NCI-H2107 treated with DMSO at 0.1 percent for 48 hours (cell line): ENCODE measurements around the gene JAKMIP3.
"Not testable (repeated sequence)": the region's sequence is repeated elsewhere in the genome, so short reads cannot be mapped to it uniquely, and the experiment has no call there.

Experiments used
- DNase-seq: peaks from one replicate; lab custom pipeline; 2025; ENCODE audit not compliant: unreplicated experiment; lab: John Stamatoyannopoulos, UW

Gene JAKMIP3

DNA sequence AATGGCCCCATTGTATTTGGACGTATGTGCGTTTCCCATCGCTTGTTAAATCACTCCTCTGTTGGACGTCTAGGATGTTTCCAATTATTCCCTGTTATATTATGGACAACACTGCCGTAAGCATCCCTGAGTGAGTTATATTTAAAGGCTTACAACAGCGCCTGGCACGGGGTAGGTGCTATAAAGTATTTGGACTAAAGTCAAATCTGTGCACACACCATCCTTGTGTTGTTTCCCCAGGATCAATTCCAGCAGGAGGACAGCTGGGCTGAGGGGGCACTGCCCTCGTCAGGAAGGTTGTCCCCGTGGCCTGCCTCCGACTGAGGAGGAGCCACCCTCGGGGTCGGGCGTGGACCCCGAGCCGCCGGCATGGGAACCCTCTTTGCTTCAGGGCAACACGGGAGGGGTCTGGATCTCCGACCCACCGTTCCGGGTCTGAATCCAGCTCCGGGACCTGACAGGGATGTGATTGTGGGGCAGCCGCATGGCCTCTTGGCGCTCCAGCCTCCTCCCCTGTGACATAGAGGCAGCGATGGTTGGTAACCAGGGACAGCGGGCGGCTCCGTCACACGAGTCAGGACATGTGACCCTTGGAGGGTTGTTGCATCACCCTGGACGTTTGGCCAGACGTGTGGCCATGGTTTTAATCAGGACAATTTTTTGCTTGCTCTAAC is 1.5 kb upstream of the JAKMIP3 start:
- no peak for DNase-seq

DNA sequence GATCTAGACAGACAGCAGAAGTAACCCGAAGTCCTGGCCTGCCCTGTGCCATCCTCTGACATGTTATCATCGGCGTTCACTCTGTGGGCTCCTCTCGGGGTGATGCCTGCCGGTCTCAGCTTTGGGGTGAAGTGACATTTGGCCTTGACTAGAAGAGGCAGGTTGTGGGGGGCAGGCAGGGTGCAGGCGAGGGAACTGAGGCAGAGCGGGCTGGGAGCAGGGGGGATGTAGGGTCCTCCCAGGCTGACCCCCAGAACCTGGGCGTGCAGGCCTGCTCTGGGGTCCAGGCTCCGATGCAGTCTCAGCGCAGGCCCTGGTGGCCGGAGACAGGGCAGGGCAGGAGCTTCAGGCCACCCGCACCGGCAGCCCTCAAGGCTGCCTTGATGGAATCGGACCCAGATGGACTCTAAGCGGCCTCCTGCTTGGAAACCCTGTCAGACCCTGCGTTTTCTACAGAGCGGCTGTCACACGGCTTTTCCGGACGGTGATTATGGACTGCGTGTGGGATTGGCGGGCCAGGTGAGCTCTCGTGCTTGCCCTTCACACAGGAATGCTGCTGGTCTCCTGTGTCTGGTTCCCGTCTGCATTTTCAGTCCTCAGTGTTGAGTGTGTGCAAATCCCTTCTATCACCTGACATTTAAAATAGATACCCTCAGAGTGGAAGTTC is 842 bp upstream of the JAKMIP3 start:
- DNase-seq: no peak

DNA sequence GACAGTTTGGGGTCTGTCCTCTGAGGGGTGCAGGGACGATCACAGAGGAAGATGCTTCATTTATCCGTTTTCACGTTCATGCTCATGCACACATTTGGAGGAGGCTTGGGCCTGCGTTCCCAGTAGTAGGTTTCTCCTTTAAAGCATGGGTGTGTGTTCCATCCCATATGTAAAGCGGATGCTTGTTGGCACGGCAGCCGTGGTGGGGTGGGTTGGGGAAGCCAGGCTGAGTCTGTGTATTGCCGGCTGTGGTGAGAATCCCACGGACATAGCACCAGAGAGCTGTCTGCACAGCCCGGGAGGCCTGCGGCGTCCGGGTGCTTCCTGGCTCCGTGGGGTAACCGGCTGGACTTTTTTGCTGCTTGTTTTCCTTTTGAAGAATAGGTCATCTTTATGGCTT is 440 bp downstream of the JAKMIP3 start:
- DNase-seq: no peak

DNA sequence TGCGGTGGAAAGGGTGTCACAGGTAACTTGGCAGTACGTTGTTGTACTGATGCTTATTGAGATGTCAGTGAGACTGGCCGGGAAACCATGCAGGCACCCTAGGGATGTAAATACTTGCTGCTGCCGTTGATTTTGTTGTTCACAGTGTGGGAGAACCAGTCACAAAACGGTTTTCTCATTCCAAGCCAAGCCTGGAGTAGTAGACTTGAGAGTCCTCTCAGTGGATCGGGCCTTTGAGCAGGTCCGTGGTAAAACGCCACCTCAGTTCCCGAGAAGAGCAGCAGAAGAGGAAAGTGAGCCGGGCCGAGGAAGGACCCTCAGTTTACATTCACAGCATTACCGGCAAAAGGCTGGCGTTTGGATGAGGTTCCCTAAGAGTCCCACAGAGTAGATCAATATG is 1.1 kb downstream of the JAKMIP3 start:
- DNase-seq: no peak

DNA sequence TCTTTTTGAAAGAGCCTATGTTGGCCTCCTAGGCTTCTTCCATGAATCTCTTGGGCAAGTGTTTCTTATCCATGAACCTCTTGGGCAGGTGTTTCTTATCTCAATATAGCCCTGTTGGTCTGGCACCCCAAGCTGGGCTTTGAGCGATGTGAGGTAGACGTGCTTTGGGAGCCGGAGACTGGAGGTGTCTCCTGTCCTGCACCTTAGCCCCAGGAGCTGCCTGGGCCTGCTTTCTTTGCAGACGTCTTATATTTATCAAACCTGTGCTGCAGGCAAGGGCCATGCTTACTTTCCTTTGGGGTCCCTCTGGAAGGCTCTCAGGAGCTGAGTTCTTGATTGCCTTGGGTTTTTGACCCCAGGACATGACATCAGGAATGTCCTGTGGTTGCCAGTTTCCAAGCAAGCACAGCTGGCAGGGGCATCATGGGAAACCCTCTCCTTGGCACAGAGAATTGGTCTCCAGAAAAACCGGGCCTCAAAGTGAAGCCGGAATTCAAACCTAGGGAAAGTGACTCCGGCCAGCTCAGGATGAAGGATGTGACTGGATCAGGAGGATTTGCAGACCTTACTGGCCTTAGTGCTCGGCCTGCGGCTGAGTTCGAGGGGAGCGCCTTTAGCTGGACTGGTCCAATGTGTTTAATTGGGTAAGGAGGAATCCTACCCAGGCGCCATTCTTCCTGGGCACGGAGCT is 2.8 kb downstream of the JAKMIP3 start:
- no peak for DNase-seq

DNA sequence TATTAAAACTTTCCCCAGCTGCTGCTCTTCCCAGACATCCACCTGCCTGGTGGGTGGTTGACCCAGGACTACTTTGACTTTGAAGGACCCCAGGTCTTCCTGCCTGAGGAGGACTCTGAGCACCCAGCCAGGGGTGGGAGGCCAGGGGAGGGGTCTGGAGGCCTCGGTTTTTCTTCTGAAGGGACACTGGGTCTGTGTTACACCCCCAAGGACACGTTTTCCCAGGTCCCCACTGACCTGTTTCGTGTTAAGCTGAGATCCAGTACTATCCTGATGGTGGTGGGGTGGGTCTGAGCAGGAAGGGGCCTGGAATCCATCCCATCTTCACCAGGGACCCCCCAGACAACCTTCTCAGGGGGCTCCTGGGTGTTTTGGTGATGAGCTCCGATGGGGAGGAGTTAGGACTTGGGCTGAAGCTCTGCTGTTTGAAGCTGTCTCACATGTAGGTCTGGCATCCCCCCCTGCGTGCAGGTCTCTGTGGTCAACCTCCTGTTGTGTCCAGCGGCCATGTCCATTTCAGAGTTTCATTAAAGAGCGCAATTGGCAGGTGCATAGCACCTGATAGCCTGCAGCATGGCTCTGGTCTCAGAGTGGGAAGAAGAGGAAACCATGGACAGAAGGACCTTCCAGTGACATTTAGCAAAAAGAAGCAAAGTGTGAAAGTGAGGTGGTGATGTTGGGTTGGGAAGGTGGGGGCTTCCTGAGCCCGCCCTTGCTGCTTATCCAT is 3.5 kb downstream of the JAKMIP3 start:
- no peak for DNase-seq

DNA sequence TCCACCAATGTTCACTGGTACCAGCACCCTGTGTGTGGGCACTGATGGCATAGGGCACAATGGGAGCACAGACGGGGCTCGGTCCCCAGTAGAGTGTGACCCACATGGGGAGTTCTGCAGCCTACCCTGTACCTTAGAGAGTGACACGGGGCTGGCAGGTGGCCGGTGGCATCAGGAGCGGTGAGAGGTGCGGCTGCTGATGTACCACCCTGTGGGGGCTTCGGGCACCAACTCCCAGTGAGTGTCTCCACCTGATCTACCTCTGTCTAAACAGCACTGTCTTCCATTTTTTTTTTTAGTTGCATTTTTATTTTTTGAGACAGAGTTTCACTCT is 4.1 kb downstream of the JAKMIP3 start:
- DNase-seq: no peak

DNA sequence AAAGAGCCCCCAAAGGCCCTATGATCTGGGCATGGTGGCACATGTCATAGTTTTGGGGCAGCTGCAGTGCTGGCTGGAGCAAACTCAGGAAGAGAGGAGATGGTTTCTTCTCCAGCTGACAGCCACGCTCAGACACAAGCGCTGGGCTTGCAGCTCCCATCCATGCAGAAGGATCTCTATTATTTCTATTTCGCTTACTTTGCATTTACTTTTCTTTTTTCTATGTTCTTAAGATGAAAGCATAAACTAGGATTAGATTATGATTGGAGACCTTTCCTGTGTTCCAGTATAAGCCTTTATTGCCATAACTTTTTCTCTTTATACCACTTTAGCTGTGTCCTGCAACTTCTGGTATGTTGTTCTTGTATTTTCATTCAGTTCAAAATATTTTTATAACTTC is 5.0 kb downstream of the JAKMIP3 start:
- DNase-seq: no peak

DNA sequence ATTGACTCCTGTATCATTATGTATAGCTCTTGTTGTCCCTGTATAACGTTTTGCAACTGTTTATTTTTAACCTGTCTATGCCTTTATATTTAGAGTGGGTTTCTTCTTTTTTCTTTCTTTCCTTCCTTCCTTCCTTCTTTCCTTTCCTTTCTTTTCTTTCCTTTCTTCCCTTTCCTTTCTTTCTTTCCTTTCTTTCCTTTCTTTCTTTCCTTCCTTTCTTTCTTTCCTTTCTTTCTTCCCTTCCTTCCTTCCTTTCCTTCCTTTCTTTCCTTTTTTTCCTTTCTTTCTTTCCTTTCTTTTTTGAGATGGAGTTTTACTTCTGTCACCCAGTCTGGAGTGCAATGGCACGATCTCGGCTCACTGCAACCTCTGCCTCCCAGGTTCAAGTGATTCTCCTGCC is 5.9 kb downstream of the JAKMIP3 start:
- DNase-seq: no peak

DNA sequence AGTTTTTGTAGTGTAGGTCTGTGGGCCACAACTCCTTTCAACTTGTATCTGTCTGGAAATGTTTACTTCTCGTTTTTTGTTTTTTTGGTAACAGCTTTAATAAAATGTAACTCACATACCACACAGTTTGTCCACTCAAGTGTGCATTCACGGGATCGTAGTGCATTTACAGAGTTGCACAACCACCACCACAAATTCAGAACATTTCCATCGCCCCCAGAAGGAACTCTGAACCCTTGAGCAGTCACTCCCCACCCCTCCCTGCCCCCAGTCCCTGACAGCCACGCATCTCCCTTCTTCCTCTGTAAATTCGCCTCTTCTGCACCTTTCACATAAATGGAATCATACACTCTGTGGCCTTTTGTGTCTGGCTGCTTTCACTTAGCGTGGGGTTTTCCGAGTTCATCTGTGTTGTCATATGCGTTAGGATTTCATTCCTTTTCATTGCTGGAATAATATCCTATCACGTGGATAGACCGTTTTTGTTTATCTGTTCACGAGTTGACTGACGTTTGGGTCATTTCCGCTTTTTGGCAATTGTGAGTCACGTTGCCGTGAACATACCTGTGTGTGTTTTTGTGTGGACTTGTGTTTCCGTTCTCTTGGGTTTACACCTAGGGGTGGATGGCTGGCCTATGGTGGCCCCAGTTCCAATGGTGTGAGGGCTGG is 10.3 kb downstream of the JAKMIP3 start:
- DNase-seq: no peak

DNA sequence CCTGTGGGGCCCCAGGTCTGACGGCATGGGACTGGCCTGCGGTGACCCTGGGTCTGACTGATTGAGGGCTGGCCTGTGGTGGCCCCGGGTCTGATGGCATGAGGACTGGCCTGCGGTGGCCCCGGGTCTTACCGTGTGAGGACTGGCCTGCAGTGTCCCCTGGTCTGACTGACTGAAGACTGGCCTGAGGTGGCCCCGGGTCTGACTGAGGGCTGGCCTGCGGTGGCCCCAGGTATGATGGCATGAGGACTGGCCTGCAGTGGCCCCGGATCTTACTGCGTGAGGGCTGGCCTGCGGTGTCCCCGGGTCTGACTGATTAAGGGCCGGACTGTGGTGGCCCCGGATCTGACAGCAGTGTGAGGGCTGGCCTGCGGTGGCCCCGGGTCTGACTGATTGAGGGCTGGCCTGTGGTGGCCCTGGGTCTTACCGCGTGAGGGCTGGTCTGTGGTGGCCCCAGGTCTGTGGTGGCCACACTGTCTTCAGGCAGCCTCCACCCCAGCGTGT is 10.9 kb downstream of the JAKMIP3 start:
- no peak for DNase-seq

DNA sequence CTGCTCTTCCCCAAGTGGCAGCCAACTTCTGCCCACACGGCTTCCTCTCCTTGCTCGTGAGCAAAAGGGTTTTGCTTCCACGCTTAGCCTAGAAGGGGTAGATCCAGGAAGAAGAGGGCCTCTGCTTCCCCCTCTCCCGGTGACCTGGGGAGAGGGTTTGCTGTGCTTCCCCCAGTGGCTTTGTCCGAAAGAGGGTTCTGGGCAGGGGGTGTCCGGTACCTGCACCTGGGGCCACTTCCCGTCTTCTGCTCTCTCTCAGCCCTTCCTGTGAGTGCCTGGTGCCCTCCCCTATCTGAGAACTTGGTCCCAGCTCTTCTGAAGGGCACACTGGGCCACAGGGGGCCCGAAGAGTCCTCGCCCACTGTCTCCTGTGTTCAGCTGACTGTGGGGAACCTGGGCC is 11.3 kb downstream of the JAKMIP3 start:
- no peak for DNase-seq

DNA sequence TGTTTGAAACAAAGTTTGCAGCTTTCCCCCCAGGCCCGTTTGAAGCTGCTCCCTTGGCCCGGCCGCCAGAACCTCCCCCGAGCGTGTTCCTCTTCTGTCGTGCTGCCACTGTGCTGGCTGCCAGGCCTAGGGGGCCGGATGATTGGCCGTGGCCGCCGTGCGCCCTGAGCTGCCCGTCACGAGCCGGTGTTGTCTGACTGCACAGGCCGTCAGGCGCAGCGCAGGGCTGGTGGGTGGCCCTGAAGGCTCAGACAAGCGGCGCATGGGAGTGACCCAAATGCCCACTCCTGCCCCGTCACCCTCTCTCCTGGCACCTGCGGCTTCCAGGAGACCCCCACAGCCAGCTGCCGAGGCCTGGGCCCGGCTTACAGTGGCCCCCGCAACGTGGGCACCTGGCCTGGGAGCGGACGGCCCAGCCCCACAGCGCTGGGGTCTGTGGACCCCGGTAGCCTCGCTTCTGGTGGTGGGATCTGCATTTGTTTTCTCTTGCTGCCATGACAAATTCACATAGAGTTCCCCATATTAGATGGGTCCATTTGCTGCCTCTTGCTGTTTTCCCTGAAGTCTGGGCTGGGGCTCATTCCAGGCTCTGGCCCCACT is 13.1 kb downstream of the JAKMIP3 start:
- DNase-seq: no peak

DNA sequence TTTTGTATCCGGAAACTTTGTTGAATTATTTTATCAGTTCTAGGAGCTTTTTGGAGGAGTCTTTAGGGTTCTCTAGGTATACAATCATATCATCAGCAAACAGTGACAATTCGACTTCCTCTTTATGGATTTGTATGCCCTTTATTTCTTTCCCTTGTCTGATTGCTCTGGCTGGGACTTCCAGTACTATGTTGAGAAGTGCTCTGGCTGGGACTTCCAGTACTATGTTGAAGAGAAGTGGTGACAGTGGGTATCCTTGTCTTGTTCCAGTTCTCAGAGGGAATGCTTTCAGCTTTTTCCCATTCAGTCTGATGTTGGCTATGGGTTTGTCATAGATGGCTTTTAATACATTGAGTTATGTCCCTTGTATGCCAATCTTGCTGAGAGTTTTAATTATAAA is 18.6 kb downstream of the JAKMIP3 start:
- not testable (repeated sequence) for DNase-seq

DNA sequence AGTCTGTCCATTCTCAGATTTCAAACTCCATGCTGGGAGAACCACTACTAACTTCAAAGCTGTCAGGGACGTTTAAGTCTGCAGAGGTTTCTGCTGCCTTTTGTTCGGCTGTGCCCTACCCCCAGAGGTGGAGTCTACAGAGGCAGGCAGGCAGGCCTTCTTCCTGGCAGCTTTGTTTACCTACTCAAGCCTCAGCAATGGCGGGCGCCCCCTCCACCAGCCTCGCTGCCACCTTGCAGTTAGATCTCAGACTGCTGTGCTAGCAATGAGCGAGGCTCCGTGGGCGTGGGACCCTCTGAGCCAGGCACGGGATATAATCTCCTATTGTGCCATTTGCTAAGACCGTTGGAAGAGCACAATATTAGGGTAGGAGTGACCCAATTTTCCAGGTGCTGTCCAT is 27.5 kb downstream of the JAKMIP3 start:
- DNase-seq: not testable (repeated sequence)

DNA sequence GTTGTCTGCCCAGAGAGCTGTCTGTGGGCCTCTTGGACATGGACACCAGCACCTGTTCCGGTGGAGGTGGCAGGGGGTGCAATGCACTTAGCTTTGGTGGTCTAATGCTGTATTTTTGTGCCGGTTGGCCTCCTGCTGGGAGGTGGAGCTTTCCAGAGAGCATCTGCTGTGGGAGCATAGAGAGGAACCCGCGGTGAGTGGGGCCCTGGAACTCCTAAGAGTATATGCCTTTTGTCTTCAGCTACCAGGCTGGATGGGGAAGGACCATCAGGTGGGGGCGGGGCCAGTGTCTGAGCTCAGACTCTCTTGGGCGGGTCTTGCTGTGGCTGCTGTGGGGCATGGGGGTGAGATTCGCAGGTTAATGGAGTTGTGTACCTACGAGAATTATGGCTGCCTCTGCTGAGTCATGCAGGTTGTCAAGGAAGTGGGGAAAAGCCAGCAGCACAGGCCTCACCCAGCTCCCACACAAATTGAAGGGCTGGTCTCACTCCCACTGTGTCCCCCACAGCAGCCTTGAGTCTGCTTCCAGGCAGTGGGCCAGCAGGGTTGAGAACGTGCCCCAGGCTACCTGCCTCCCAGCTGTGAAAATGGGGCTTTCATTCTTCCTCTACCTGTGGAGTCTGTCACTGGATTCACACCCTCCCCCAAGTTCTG is 29.0 kb downstream of the JAKMIP3 start:
- no peak for DNase-seq

DNA sequence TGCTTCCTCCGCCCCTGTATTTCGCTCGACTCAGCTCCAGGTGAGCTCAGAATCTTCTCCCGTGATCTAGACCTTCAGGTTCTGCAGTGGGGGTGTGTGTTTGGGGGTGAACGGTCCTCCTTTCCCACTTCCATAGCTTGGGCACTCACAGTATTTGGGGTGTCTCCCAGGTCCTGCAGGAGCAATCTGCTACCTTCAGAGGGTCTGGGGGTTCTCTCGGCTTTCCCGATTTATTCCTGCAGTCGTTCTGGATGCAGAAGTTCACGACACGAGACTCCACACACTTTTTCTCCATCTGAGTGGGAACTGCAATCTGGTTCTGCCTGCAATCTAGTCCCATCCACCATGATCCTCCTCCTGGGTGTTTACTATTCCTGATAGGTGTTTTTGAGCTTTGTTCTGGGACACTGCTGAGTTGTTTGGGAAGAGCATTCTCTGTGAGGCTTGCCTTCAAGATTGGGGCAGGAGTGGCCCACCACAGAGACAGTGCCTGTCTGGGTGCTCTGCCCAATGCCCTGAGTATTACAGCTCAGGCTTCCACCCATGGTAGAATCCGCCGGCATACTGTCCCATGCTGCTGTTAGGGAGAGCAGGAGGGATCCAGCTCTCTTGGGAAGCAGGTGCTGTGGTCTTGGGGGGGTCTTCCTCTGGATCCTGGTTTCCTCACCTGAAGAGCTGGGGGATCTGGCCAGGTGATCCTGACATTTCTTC is 29.8 kb downstream of the JAKMIP3 start:
- no peak for DNase-seq

DNA sequence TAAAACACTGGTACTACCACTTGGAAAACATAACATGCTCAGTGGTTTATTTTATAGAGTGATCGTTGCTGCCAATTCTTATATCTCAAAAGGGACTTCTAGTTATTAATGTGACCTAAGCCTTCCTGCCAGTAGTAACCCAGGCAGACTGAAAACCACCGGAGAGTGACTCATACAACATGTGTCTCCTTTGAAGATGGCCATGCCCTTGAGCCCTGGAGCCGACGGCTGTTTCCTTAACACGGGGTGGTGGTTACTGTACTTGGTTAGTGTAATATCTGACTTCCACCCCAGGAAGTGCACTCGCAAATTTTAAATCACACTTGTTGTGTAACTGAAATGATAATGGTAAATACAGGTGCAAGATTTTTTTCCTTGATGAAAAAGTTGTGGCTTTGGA is 30.5 kb downstream of the JAKMIP3 start:
- no peak for DNase-seq

DNA sequence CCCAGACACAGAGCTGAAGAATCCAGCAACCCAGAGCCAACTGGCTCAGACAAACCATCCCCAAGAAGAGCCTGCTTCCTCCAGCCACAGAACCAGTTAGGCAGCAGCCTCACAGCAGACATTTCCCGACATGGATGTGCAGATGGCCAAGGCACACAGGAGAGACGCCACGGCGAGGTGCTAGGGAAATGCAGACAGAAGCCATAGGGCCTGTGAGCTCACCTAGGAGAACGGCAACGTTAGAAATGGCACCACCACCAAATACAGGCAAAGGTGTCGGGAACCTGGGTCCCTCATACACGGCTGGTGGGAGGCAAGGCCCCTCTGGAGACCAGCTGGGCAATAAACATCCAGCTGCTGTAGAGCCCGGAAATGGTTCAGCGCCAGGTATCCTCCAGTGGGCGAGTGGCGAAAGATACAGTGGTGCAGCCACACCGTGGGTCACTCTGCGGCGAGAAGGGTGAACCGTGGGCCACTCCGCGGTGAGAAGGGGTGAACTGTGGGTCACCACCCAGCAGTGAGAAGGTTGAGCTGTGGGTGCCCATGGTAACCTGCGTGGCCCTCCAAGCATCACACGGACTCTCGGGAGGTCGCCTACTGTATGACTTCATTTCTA is 31.2 kb downstream of the JAKMIP3 start:
- DNase-seq: no peak
